Stimulated activated CD8-positive, alpha-beta memory T cell treated with anti-CD3 and anti-CD28 coated beads, Interleukin-2, amount 100 ng/mL, for 1 hour (primary cell): ENCODE measurements around the gene NXT1.
"Not testable (repeated sequence)": the region's sequence is repeated elsewhere in the genome, so short reads cannot be mapped to it uniquely, and the experiment has no call there.

Experiments used
- DNase-seq, 2 donors: peaks; one replicate each; pipeline ENCODE4 v3.0.0-alpha.2; 2020; ENCODE audit warnings: low read depth in 2 of 2

Gene NXT1

DNA sequence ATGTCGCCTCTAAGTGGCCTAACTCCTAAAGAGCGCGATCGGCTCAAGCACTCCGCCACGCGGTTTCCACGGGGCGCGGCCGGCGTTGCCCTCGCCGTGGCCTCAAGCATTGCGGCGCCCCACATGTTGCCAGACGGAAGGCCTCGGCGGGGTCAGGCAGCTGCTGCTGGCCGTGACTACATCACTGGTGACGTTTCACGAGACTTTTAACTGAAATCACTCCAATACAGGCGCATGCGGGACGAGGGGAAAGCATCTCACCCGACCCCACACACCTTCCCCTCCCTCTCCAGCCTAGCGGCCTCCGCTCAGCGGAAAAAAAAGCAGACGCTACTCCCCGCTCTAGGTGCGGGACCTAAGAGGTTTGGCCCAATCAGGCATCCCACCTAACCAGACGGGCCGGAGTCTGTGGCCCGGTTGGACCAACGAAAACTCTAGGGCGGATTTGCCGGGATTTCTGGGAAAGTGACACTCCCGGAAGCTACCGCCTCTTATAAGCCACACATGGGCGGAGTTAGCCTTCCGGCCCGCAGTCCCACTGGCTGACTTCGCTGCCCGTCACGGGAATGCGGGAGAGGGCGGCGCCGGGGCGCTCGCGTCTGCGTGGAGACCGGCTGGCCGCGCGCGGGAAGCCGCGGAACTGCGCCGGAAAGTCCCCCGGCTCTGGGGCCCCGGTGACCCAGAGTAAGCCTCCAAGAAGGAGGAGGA, at the start of gene NXT1:
TSS of gene NXT1 (plus strand) at position 596 of the 708 bp plus-strand sequence. CDS start 3,251 bp downstream, outside the sequence.
- DNase-seq: peak; percentile 91 to 93

DNA sequence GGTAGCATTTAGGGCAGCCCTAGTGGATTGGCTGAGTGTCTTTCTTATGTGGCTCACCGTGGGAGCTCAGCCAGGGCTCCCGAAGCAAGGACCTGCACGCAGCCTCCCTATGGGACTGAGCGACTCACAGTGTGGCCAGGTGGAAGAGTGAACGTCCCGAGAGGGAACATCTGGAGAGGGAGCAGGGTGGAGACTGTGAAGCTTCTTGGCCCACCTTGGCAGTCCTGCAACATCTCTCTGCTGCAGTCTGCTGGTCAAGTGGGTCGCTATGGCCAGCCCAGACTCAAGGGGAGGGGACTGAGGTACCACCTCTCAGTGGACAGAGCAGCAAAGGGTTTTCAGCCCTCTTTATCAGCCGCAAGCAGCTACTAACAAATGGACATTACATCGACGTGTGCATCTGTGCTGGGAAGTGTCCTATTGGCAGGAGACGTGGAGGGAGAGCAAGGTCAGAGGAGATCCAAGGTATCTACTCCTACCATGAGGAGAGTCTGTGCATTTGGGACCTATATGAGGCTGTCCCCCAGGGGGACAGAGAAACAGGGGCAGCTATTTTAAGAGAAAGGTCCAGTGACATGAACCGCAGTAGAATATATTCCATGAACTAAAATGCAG, 49.0 kb upstream of the NXT1 start:
- no peak for DNase-seq

DNA sequence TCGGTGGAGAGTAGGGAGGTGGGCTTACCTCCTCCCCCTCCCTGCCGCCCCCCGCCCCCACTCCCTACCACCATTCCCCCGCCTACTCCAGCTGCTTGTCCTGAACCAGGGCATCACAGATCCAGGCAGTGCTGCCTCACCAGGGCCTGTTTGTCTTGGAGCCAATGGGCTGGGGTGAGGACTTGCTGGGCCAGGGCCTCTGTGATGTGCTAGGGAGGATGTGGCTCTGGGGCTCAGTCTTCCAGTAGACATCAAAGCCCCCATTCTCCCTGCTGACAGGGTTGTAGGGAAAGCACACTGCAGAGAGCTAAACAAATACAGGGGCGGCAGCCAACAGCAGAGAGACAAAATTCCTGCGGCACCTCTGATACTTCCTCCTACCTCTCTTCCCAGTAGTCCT, 48.2 kb upstream of the NXT1 start:
- DNase-seq: no peak

DNA sequence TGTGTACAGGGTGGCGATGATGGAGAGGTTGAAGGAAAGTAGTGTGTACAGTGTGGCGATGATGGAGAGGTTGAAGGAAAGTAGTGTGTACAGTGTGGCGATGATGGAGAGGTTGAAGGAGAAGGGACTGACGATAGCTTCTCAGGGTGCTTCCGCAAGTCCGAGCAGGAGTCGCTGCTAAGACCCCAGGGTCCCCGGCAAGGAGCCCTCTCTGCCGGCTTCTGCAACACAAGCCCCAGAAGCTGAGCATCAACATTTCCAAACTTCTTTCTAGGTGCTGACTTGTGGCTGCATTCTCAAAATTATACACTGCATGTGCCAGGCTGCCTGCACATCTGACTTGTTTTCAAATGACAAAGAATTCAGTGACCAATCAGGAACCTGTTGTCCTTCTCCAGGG, 47.8 kb upstream of the NXT1 start:
- no peak for DNase-seq

DNA sequence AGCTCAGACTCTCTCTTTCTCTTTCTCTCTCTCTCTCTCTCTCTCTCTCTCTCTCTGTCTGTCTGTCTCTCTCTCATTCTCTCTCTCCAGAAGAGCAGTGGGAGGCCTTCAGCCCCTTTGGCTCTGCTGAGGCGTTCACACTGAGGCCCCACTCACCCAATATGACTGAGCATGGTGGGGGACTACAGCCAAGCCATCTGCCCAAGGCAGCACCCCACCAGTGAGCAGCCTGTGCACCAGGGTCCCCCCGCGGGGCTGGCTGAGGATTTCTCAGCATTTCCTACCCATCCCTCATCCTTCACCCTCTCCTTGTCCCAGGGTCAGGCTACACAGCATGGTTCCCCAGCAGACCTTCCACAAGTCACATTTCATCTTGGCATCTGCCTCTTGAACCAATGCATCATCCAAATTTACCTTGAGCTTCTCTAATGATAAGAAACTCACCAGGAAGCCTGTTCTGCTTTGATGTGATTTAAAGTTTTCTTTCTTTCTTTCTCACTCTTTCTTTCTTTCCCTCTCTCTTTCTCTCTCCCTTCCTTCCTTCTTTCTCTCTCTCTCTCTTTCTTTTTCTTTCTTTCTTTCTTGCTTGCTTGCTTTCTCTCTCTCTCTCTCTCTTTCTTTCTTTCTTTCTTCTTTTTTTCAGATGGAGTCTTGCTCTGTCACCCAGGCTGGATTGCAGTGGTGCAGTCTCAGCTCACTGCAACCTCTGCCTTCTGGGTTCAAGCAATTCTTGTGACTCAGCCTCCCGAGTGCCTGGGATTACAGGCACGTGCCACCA, 47.1 kb upstream of the NXT1 start:
- DNase-seq: no peak

DNA sequence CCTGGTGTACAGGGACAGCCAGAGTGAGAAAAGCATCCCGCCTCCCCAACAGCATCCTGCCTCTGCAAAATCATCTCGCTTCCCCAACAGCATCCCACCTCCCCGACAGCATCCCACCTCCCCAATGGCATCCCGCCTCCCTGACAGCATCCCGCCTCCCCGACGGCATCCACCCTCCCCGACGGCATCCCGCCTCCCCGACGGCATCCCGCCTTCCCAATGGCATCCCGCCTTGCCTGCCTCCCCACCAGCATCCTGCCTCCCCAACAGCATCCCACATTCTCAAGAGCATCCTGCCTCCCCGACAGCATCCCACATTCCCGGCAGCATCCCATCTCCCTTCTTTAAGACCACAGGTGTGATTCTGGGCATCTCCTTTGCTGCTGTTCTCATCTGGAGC, 46.0 kb upstream of the NXT1 start:
- no peak for DNase-seq

DNA sequence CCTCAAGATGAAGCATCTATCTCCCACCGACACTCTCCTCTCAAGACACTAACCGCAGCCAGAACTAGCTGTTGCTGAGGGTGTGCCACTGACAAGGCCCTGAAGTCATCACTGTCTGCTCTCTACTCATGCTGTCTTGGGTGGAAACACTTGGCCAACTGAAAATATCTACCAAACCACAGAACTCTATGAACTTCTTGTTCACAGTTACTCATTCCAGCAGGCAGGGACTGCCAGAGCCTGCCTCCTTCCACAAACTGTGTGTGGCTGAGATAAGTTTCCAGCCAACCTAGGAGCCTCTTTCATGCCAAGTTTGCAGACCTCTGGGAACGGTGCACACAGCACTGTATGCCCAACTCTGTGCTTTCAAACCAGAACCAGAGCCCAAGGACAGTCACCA, 45.5 kb upstream of the NXT1 start:
- DNase-seq: no peak

DNA sequence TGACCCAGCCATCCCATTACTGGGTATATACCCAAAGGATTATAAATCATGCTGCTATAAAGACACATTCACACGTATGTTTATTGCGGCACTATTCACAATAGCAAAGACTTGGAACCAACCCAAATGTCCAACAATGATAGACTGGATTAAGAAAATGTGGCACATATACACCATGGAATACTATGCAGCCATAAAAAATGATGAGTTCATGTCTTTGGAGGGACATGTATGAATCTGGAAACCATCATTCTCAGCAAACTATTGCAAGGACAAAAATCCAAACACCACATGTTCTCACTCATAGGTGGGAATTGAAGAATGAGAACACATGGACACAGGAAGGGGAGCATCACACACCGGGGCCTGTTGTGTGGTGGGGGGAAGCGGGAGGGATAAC, 43.2 kb upstream of the NXT1 start:
- not testable (repeated sequence) for DNase-seq

DNA sequence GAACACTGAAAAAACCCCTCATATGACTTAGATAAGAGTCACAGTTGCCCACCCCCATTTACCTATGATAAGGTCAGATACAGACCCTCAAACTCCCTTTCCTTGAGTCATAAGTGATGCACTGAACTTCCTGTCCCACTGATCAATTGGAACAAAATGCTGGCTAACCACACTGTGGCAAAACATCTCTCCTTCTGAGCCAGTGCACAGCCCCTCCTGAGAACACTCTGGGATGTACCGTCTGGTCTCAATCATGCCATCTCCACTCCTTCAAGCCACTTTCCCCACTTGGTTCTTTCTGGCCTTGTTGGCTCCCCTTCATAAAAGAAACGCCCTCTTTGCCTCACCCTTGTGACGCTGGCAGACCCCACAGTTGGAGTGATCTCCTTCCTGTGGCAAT, 42.6 kb upstream of the NXT1 start:
- no peak for DNase-seq

DNA sequence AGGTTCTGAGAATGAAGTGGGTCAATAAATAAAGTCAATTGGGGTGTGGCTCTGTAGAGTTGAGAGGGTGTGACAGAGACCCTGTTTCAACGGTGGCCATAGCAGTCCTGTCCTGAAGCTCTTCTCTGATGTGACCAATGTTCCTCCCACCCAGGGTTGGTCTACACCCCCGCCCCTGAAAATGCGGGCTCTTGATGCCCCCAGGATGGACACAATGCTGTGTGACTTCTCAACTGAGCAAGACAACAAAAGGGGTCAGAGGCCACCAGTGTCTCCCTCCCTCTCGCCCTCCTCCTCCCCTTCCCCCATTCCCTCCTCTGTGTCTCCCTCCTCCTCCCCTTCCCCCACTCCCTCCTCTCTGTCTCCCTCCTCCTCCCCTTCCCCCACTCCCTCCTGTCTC, 41.7 kb upstream of the NXT1 start:
- no peak for DNase-seq

DNA sequence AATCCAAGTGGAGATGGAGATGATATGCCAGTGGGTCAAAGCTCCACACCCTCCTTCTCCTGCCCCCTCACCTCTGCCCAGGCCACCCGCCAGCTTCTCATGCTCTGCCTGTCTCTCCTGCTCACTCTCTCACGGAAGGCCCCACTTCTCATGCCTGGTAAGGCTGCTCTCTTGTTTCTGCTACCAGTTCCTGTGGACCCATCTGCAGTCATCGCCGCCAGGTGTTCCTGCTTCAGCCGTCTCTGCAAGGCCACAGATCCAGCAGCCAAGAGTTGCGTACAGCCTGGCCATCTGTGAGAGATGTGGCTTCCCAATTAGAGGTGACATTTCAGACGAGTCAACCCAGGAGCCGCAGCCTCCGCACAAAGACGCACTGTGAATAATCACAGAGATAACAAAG, 40.8 kb upstream of the NXT1 start:
- DNase-seq: no peak

DNA sequence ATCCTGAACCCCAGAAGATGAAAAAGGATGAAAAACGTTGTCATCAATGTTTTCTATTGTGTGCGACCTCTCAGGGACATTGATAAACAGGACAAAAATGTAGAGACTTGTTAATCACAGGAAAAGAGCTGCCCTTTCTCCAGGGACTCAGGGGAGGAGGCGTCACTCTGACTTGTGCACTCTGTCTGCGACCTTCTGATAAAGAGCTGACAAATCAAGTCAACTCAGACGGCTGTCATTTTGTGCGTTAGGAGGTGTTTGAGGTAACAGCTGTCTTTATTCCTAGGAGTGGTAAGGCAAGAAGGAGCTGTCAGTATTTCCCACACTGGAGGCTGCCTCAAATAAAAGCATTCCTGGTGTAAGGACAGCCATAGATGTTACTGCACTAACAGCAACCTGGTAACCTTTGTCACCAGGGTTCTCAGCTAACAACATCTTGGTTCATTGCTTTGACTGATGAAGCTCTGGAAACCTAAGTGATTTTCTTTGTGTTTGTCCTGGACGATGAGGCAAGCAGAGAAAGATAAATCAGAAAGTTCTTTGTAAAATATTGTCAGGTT, 38.6 kb upstream of the NXT1 start:
- no peak for DNase-seq

DNA sequence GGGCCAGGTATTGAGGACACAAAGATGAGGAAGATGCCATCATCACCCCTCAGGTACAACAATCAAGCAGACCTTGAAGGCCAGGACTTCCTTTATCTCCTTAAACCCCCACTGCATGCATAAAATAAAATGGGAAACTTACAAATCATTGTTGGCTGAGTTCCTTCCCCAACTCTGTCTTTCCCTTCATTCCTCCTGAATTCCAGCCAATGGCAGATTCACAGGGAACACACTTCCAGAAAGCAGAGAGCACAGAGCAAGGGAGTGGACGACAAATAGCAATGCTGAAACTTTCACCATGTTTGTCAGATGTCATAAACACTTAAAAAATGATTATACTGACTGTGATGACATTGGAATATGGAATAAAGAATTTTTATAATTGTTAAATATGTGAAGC, 37.3 kb upstream of the NXT1 start:
- DNase-seq: no peak

DNA sequence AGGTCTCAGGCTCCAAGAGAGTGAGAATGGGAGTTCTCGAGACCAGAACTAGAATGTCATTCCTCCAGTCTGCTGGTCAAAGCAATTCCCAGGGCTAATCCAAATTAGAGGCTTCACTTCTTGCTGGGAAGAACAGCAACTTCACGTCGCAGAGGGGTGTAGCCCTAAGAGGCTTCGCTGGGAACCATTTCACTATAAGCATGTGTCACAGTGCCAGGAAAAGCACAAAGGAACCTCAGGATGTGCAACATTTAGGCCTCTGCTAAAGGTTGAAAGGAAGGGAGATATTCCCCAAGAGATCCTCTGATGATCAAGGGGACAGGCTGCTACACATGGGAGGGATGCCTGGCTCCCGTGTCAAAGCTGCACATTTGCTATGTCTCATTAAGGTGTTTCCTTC, 35.9 kb upstream of the NXT1 start:
- no peak for DNase-seq

DNA sequence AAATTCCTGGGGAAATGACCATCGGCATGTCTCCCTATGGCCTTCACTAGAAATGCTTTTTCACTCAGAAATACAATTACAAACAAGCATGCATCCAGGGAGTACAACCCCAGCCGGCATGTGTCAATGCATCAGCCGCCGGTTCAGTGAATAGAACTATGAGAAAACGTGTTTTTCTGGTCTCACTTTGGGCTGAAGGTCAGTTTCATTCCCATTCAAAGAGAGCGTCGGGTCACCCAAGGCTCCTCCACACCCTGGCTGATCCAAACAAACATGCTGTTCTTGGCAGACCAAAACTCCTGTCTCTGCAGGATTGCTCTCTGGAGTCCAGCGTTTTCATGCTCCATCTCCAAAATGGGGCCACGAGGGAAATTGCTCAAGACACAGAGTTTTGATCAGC, 35.5 kb upstream of the NXT1 start:
- no peak for DNase-seq

DNA sequence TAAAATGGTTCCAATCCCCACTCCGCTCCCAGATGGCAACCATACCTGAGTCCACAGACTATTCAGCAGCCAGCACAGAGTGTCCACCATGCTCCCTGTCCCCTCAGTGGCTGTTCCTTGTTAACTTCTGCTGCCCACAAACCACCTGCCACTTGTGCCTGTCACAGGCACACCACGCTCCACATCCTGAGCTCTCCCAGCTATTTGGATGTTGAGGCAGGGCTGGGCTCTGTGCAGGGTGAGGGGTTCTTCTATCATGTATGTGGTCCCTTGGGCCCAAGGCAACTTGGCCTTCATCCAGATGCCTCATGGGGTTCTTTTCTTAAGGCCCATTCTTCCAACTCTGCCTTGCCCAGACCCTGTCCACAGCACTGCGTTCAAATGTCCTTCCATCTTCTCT, 34.0 kb upstream of the NXT1 start:
- DNase-seq: no peak

DNA sequence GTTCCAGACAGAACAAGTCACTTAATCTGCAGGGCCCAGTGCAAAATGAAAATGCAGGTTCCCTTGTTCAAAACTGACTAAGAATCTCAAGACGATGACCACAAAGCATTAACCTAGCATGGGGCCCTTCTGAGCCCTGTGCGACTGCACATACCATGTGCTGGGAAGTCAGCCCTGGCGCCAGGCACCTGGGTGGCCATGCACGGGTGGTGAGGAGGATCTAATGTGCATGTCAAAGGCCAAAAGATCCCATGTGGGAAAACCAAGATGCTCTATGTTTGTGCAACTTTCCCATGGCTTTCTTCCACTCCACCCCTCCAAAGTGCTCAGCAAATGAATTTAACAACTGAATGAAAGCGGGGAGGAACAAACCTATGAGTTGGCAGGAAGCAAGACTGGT, 33.5 kb upstream of the NXT1 start:
- DNase-seq: no peak

DNA sequence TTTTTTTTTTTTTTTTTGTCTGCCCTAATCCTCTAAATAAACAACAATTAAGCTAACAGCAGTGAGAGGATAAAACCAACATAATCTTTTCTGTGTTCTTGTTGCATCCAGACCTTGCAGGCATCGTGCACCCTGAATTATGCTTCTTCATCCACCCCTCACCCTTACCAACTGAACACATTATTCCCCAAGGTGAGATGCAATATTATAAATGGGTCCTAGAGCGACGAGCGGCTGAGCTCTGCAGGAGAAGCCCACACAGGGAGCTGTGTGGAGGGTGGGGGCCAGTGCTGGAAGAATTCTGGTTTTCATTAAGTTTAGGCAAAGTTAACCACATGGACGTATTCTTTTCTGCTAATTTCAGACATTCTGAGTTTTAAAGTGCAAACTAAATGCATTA, 32.2 kb upstream of the NXT1 start:
- DNase-seq: no peak

DNA sequence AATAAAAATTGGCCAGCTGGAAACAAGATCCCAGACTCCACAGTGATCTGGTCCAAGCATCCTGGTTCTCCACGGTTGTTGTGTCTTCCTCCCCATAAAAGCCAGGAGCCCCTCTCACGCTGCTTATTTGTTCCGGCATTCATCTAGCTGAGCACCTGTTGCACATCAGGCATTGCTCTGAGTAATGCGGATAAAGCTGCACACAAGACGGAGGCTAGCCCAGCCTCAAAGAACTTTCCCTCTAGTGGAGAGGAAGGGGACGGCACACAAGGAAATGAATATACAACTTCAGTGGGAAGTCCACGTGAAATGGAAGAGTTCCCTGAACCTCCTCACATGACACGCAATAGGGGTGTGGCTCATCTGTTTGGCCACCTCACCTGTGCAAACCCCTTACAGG, 30.3 kb upstream of the NXT1 start:
- no peak for DNase-seq

DNA sequence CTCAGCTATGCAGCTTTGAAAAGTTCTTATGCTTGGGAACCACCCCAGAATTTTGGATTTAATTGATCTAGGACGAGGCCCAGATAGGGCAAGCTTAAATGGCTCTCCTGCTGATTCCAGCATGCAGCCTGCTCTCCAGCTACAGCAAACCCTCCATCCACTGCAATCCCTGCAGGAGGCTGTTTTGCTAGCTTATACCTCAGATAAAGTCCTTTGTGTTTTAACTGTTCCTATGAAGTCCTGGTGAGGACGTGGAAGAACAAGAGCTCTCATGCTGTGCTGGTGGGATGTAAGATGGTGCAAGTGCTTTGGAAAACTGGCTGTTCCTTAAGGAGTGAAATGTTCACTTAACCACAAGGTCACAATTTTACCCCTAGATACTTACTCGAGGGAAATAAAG, 25.5 kb upstream of the NXT1 start:
- DNase-seq: no peak

DNA sequence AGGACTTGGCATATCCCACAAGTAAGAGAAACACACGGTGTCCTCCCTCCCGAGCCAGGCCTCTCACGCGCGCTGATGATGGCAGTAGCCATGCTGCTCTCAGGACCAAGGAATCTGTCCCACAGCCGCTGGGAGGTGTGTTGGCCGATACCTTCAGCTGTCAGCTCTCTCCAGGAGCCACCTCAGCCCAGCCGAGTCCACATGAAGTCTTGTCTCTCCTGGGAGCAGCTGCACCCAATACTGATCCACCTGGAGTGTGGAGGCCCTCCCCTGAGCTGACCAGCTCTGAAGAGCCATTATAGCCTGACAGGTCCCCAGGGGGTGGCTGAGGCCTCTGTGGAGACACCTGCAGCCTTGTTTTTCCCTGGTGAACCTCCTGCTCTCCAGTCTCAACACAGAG, 23.8 kb upstream of the NXT1 start:
- no peak for DNase-seq

DNA sequence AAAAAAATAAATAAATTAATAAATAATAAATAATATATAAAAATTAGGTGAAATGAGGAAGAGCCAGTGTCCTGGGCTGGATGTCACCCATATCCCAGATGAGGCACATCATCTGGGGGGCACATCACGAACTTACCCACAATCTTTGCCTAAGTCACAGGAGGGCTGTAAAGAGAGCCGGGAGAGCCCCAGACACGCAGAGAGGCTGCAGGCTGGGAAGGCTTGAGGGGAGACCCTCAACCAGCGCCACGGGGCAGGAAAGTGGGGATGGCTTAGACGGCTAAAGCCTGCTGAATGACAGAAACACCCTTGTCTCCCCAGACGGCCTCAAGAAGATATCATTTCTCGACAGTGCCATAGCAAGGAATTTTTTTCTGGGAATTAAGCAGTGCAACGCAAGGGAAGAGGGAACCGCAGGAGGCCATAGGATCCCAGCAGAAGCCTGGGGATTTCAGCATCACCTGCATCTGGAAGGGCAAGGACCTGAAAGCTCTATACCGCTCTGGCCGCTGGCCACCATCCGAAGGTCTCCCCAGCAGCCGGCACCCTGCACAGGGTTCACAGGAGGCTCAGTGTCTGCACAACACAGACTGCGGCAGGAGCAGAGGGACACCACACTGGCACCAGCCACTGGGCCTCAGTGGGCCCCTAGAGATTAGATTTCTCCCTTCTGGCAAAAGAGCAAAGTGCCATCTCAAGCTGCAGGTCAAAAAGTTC, 22.8 kb upstream of the NXT1 start:
- DNase-seq: no peak
